Activated CD8-positive, alpha-beta T cell treated with anti-CD3 and anti-CD28 coated beads for 36 hours (primary cell): Measurements from ENCODE around the gene FANK1. TPM values are rescaled to one million over a fixed set of nuclear protein-coding genes. Genes with fewer than 3 reads are reported as not detected.

Source experiments
- ATAC-seq: fragments of 200-7000 bp; cut with Tn5 transposase; one replicate; pipeline ENCODE4 v1.10.0; 2021; ENCODE audit warnings: mild to moderate bottlenecking, moderate library complexity
- CTCF ChIA-PET: fragments of 350-600 bp; sonication (Branson Sonifier 250); formaldehyde crosslinking; loops from one replicate; lab custom pipeline; 2021; ENCODE audit warnings: antibody characterized with exemption; lab: Charles Lee
- POLR2A ChIA-PET: fragments of 350-600 bp; sonication (Branson Sonifier 250); formaldehyde crosslinking; loops from one replicate; lab custom pipeline; 2021; ENCODE audit warnings: antibody characterized with exemption; lab: Charles Lee
- DNase-seq: peaks from one replicate; pipeline ENCODE4 v3.0.0-alpha.2; 2020
- H3K27ac Mint-ChIP-seq: one replicate; pipeline ENCODE4 v1.8.0; 2021; ENCODE audit warnings: mild to moderate bottlenecking, mixed read lengths
- H3K27me3 Mint-ChIP-seq: one replicate; pipeline ENCODE4 v1.8.0; 2021; ENCODE audit warnings: mixed read lengths
- H3K36me3 Mint-ChIP-seq: one replicate; pipeline ENCODE4 v1.8.0; 2021; ENCODE audit warnings: low read depth, mixed read lengths
- H3K4me1 Mint-ChIP-seq: one replicate; pipeline ENCODE4 v1.8.0; 2021; ENCODE audit warnings: low read depth, mixed read lengths
- H3K4me3 Mint-ChIP-seq: one replicate; pipeline ENCODE4 v1.8.0; 2021; ENCODE audit warnings: mild to moderate bottlenecking, moderate library complexity, mixed read lengths
- H3K9me3 Mint-ChIP-seq: one replicate; pipeline ENCODE4 v1.8.0; 2021; ENCODE audit warnings: mixed read lengths
- intact Hi-C: fragments of 100-400 bp; cut with micrococcal nuclease; formaldehyde crosslinking; loops from one replicate; pipeline ENCODE4 v1.10.0; 2022
- total RNA-seq, 2 experiments: library from RNA; stranded (reverse); gene quantifications; one replicate each; pipeline ENCODE4 v1.2.3, GENCODE V29; 2021
- TF ChIP-seq, protein P1 (sequence below): fragments of 200-600 bp; IDR thresholded peaks from one replicate; pipeline ENCODE4 v1.8.0; 2022; ENCODE audit warnings: antibody characterized with exemption, mild to moderate bottlenecking

The FANK1 gene
- total RNA-seq, 2 experiments from 2014 or later = 0.45 to 0.58 TPM

DNA sequence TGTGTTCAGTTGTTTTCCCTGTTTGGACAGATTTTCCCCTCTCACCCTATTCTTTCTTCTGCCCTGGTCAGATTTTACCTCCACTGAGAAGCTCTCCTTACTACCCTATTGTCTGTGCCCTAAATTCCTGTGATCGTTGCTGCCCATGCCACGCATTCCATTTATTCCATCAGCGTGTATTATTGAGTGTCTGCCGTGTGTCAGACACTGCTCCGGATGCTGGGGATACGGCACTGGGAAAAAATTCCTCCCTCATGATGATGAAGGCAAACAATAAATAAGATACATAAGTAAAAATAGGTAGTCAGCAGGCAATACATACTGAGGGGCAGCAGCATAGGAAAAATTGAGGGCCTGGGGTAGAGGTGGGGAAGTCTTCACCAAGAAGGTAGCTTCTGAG lies 86.8 kb downstream of the FANK1 start:
- H3K27ac Mint-ChIP-seq = no peak overlapping the region
- CTCF ChIA-PET = interaction anchor here (1.2 to 1.5 kb wide), 4 partner anchors 12 to 1871 kb away, joined by 3 read pairs; no protein-coding TSS in a partner anchor
- POLR2A ChIA-PET = no interaction called here

DNA sequence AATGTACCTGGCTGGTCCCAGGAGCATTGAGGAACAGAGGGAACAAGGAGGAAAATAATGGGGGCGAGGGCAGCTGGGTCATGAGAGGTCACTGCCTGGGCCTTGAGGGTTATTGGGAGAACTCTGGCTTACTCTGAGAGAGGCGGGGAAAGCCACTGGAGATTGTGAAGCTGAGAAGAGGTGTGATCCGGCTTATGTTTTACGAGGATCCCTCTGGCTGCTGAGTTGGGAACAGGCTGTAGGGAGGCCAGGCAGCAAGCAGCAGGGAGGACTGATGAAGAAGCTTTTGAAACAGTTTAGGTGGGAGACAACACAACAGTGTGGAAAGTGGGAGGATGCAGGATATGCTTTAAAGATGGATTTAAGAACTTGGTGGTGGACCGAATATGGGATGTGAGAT lies 87.3 kb downstream of the FANK1 start:
- no peaks in the 10 kb centered on the region for H3K4me1 Mint-ChIP-seq
- TF ChIP-seq, protein P1, sequence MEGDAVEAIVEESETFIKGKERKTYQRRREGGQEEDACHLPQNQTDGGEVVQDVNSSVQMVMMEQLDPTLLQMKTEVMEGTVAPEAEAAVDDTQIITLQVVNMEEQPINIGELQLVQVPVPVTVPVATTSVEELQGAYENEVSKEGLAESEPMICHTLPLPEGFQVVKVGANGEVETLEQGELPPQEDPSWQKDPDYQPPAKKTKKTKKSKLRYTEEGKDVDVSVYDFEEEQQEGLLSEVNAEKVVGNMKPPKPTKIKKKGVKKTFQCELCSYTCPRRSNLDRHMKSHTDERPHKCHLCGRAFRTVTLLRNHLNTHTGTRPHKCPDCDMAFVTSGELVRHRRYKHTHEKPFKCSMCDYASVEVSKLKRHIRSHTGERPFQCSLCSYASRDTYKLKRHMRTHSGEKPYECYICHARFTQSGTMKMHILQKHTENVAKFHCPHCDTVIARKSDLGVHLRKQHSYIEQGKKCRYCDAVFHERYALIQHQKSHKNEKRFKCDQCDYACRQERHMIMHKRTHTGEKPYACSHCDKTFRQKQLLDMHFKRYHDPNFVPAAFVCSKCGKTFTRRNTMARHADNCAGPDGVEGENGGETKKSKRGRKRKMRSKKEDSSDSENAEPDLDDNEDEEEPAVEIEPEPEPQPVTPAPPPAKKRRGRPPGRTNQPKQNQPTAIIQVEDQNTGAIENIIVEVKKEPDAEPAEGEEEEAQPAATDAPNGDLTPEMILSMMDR = no peak
- intact Hi-C loops = loop anchor here (5.0 kb wide), 2 partner anchors 404 to 519 kb away; partner anchors contain the start of gene ADAM12
- ChIA-PET POLR2A (no interaction called here), CTCF (interaction anchor here (1.2 to 1.5 kb wide), 4 partner anchors 12 to 1870 kb away, joined by 3 read pairs; no protein-coding TSS in a partner anchor)
- H3K4me3 Mint-ChIP-seq = no peak overlapping the region
- DNase-seq (no peak), ATAC-seq (no peak)
- H3K27ac Mint-ChIP-seq = no peak overlapping the region
- no peaks in the 10 kb centered on the region for H3K9me3 Mint-ChIP-seq
- peaks cover 6% of the 10 kb centered on the region for H3K27me3 Mint-ChIP-seq
- H3K36me3 Mint-ChIP-seq = no peaks in the 10 kb centered on the region

More for the DNA sequence above, 86.8 kb downstream of the FANK1 start:
- intact Hi-C loops = loop anchor here (5.0 kb wide), 2 partner anchors 404 to 519 kb away; partner anchors contain the start of gene ADAM12
- no peaks in the 10 kb centered on the region for H3K9me3 Mint-ChIP-seq
- DNase-seq (no peak), ATAC-seq (no peak)
- no peaks in the 10 kb centered on the region for H3K36me3 Mint-ChIP-seq
- TF ChIP-seq, protein P1 = no peak
- H3K27me3 Mint-ChIP-seq = peaks cover 6% of the 10 kb centered on the region
- no peak overlapping the region for H3K4me3 Mint-ChIP-seq
- H3K4me1 Mint-ChIP-seq = no peaks in the 10 kb centered on the region

DNA sequence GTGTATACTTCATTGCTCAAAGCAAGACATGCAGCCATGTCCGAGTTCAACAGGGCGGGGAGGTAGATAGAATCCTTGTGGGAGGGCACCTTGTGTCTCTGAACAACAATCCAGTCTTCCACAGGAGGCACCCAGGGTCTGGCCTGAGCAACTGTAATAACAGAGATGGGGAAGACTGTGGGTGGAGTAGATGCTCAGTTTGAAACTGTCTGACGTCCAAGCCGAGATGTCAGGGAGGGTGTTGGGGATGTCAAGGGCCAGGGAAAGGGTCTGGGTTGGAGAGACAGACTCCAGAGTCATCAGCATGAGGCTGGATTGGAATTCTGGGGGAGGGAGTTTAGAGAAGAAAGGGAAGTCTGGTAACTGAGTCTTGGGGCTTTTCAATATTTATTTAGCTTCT lies 88.0 kb downstream of the FANK1 start:
- ATAC-seq (no peak), DNase-seq (no peak)
- POLR2A ChIA-PET = no interaction called here
- no peaks in the 10 kb centered on the region for H3K9me3 Mint-ChIP-seq
- H3K27me3 Mint-ChIP-seq = peaks cover 6% of the 10 kb centered on the region
- TF ChIP-seq, protein P1 = no peak
- H3K27ac Mint-ChIP-seq = no peak overlapping the region
- no peak overlapping the region for H3K4me3 Mint-ChIP-seq
- no peaks in the 10 kb centered on the region for H3K4me1 Mint-ChIP-seq
- CTCF ChIA-PET = interaction anchor here (1.5 kb wide), 1 partner anchor 1870 kb away, joined by 3 read pairs; no protein-coding TSS in a partner anchor
- H3K36me3 Mint-ChIP-seq = no peaks in the 10 kb centered on the region
- intact Hi-C loops = loop anchor here (5.0 kb wide), 2 partner anchors 403 to 518 kb away; partner anchors contain the start of gene ADAM12

DNA sequence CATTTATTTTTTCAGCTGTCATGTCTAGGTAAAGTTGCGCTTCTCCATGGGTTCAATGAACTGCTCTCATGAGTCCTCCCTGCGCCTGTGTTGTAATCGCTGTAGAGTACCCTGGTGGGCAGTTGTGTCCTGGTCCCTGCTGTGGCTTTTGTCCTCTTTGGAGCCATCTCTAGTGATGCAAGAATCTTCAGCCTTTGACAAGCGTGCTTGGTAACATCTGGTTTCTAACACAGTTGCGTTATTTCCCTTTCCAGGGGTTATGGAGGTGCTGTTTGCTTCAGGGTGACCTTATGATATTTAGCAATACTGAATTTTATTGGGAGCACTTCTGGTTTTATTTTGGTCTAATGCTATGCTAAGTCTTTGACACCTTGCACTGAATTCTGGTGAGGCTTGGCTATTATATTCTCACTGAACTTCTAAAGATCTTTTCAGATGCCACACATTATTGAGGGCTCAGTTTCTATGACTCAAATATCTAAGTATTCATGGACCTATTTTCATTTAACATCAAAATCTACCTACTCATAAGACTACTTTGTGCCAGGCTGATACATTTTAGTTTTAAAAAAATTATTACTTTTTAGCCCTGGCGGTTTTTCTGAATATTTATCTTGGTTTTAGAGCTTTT lies 88.6 kb downstream of the FANK1 start:
- no peaks in the 10 kb centered on the region for H3K4me1 Mint-ChIP-seq
- H3K27me3 Mint-ChIP-seq = peaks cover 6% of the 10 kb centered on the region
- TF ChIP-seq, protein P1 = no peak
- no peak overlapping the region for H3K27ac Mint-ChIP-seq
- no peaks in the 10 kb centered on the region for H3K9me3 Mint-ChIP-seq
- ATAC-seq (no peak), DNase-seq (no peak)
- no peak overlapping the region for H3K4me3 Mint-ChIP-seq
- CTCF ChIA-PET = no interaction called here
- intact Hi-C loops = loop anchor here (5.0 kb wide), 2 partner anchors 402 to 517 kb away; partner anchors contain the start of gene ADAM12
- no peaks in the 10 kb centered on the region for H3K36me3 Mint-ChIP-seq
- POLR2A ChIA-PET = no interaction called here

DNA sequence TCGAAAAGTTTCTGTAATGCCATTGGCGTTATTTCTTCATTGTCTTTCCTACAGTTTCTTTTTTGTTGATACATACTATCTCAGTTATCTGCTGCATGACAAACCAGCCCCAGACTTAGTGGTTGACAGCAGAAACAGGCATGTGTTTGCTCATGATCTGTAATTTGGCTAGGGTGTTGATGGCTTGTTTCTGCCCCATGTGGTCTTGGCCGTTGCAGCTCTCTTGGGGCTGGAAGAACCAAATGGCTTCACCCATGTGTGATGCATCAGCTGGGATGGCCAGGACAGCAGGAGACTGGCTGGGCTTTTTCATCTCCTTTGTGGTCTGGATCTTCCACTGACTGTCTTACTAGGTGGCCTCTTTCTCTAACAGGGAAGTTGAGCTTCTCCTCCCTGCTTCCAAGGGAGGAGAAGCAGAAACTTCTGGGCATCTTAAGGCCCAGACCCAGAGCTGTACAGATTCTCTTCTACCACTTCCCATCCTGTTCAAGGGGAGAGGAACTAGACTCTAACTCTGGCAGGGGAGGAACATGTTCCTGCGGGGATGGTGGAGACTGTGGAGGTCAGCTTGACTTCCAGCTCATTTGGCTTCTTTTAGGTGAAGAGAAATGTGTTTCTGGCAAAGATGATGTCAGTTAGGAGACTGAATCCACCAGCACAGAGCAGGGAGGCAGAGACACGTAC lies 89.3 kb downstream of the FANK1 start:
- Mint-ChIP-seq H3K27ac (no peak overlapping the region), H3K4me1 (no peaks in the 10 kb centered on the region), H3K9me3 (no peaks in the 10 kb centered on the region), H3K27me3 (peaks cover 6% of the 10 kb centered on the region), H3K36me3 (no peaks in the 10 kb centered on the region), H3K4me3 (no peak overlapping the region)
- intact Hi-C loops = no loop called here
- ATAC-seq = no peak
- ChIA-PET POLR2A (no interaction called here), CTCF (no interaction called here)
- no peak for DNase-seq
- TF ChIP-seq, protein P1 = no peak
